ENCODE results near the gene CEMIP.

The CEMIP gene

DNA sequence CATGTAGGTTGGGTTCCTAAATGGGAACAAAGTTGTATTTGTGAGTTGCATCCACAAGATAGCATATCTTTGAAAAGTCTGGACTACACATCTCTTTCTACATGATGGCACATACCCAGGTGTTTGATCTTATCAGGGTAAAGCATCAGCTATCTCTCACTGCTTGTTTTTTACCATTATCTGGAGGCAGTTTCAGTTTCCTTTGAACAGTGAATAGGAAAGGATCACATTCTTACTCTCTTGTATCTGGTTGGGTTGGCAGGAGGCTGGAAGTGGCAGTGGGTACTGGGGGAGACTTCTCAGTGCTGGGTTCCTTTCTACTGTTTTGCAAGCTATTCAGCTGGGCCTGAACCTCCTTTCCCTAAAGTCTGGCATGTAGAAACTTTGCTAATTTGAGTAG is 4.1 kb downstream of the CEMIP start:
- TF ChIP-seq ZFX (IDR thresholded peaks at IDR 0.05; ENCODE audit: borderline replicate concordance), result no peak
- no peak for TF ChIP-seq CTCF (IDR thresholded peaks at IDR 0.05)
- no peak overlapping the region for H3K27ac ChIP-seq

- H3K27ac ChIP-seq, result no peak overlapping the region
- TF ChIP-seq ZFX (IDR thresholded peaks at IDR 0.05; ENCODE audit: borderline replicate concordance), result no peak
- no peak for TF ChIP-seq CTCF (IDR thresholded peaks at IDR 0.05)
Measured at GRCh38 chr15:80785335-80785734, 6.2 kb downstream of the CEMIP start.

GRCh38 chr15:80785811-80786354 is 6.7 kb downstream of the CEMIP start:
- no peak overlapping the region for H3K27ac ChIP-seq
- TF ChIP-seq CTCF (IDR thresholded peaks at IDR 0.05) (no peak), ZFX (IDR thresholded peaks at IDR 0.05; ENCODE audit: borderline replicate concordance) (no peak)

DNA sequence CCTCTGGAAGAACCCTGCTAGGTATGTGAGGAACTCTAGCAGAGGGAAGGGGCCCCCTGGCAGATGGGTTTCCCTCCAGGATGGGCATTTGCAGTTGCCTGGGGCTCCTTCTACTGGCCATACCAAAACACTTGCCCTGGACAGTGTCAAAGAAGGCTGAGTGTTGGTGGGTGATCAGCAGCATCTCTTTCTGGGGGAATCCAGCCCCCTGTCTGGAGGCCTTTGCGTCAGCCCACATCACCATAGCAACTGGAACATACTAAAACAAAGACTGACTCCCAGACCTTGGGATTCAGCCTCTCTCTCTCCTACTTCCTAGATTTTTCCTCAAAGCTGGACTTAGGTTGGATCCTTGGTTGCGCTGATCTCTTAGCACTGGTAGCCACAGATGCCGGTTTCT is 8.1 kb downstream of the CEMIP start:
- no peak overlapping the region for H3K27ac ChIP-seq
- no peak for TF ChIP-seq ZFX (IDR thresholded peaks at IDR 0.05; ENCODE audit: borderline replicate concordance)
- no peak for TF ChIP-seq CTCF (IDR thresholded peaks at IDR 0.05)

GRCh38 chr15:80788536-80788935 is 9.4 kb downstream of the CEMIP start:
- TF ChIP-seq ZFX (IDR thresholded peaks at IDR 0.05; ENCODE audit: borderline replicate concordance) (no peak), CTCF (IDR thresholded peaks at IDR 0.05) (no peak)
- H3K27ac ChIP-seq, result no peak overlapping the region

- TF ChIP-seq CTCF (IDR thresholded peaks at IDR 0.05), result no peak
- no peak for TF ChIP-seq ZFX (IDR thresholded peaks at IDR 0.05; ENCODE audit: borderline replicate concordance)
Measured at GRCh38 chr15:80789296-80789695, 10.1 kb downstream of the CEMIP start.

GRCh38 chr15:80789796-80790195 is 10.6 kb downstream of the CEMIP start:
- H3K27ac ChIP-seq, result no peak overlapping the region
- TF ChIP-seq ZFX (IDR thresholded peaks at IDR 0.05; ENCODE audit: borderline replicate concordance) (no peak), CTCF (IDR thresholded peaks at IDR 0.05) (no peak)

More at GRCh38 chr15:80789296-80789695, 10.1 kb downstream of the CEMIP start:
- no peak overlapping the region for H3K27ac ChIP-seq
